ENCODE measurements around the gene FOXRED1. TPM values are rescaled to one million over a fixed set of nuclear protein-coding genes. Genes with fewer than 3 reads are reported as not detected.
A peak's percentile ranks its signal among the peaks of the same experiment; 100 is the strongest.
"Not testable (repeated sequence)": the region's sequence is repeated elsewhere in the genome, so short reads cannot be mapped to it uniquely, and the experiment has no call there.

Gene FOXRED1
- total RNA-seq, 2 experiments from 2014 or later = 39.0 to 43.7 TPM

- no peak for ATAC-seq
- Mint-ChIP-seq H3K36me3 (ENCODE audit: low read depth) (peaks cover 9% of the 10 kb centered on the region), H3K27me3 (no peaks in the 10 kb centered on the region), H3K4me3 (no peak overlapping the region), H3K9me3 (ENCODE audit: low read depth) (no peaks in the 10 kb centered on the region), H3K4me1 (no peaks in the 10 kb centered on the region), H3K27ac (no peak overlapping the region)
- intact Hi-C loops (cut with DNase I, micrococcal nuclease) = no loop called here
- ChIA-PET CTCF (interaction anchor here (0.7 to 1.9 kb wide), 2 partner anchors 10 to 66 kb away, joined by 3 to 4 read pairs; no protein-coding TSS in a partner anchor), POLR2A (no interaction called here)
- DNase-seq = no peak
These were observed 15.7 kb upstream of the FOXRED1 start for GRCh38 chr11:126253265-126253664.

GRCh38 chr11:126254819-126255218, 14.1 kb upstream of the FOXRED1 start:
- Mint-ChIP-seq H3K9me3 (ENCODE audit: low read depth) (no peaks in the 10 kb centered on the region), H3K27me3 (no peaks in the 10 kb centered on the region), H3K27ac (no peak overlapping the region), H3K4me3 (no peak overlapping the region), H3K4me1 (no peaks in the 10 kb centered on the region), H3K36me3 (ENCODE audit: low read depth) (peaks cover 6% of the 10 kb centered on the region)
- ChIA-PET CTCF (interaction anchor here (1.1 kb wide), 1 partner anchor 18 kb away, joined by 4 read pairs; no protein-coding TSS in a partner anchor), POLR2A (interaction anchor here (0.5 kb wide), 1 partner anchor 17 kb away, joined by 3 read pairs; no protein-coding TSS in a partner anchor)
- intact Hi-C loops (cut with DNase I, micrococcal nuclease) = no loop called here
- DNase-seq (no peak), ATAC-seq (no peak)

GRCh38 chr11:126255507-126255906, 13.4 kb upstream of the FOXRED1 start:
- H3K27ac Mint-ChIP-seq; DNase-seq; H3K4me1 Mint-ChIP-seq; POLR2A ChIA-PET; intact Hi-C loops (cut with DNase I, micrococcal nuclease); H3K36me3 Mint-ChIP-seq (ENCODE audit: low read depth); H3K9me3 Mint-ChIP-seq (ENCODE audit: low read depth); H3K4me3 Mint-ChIP-seq; ATAC-seq; H3K27me3 Mint-ChIP-seq: not testable (repeated sequence)
- CTCF ChIA-PET = interaction anchor here (0.6 kb wide), 1 partner anchor 177 kb away, joined by 3 read pairs; no protein-coding TSS in a partner anchor

GRCh38 chr11:126256216-126256615, 12.7 kb upstream of the FOXRED1 start:
- Mint-ChIP-seq H3K4me1 (no peaks in the 10 kb centered on the region), H3K27me3 (no peaks in the 10 kb centered on the region), H3K9me3 (ENCODE audit: low read depth) (no peaks in the 10 kb centered on the region), H3K27ac (no peak overlapping the region), H3K4me3 (no peak overlapping the region), H3K36me3 (ENCODE audit: low read depth) (peaks cover 12% of the 10 kb centered on the region)
- CTCF ChIA-PET = interaction anchor here (0.6 to 1.3 kb wide), 3 partner anchors 18 to 1143 kb away, joined by 3 read pairs; no protein-coding TSS in a partner anchor
- DNase-seq (no peak), ATAC-seq (no peak)
- POLR2A ChIA-PET = no interaction called here
- intact Hi-C loops (cut with DNase I, micrococcal nuclease) = no loop called here

- H3K4me3 Mint-ChIP-seq = no peak overlapping the region
- CTCF ChIA-PET = interaction anchor here (1.3 kb wide), 1 partner anchor 1144 kb away, joined by 3 read pairs; no protein-coding TSS in a partner anchor
- DNase-seq (no peak), ATAC-seq (no peak)
- no peaks in the 10 kb centered on the region for H3K9me3 Mint-ChIP-seq (ENCODE audit: low read depth)
- peaks cover 15% of the 10 kb centered on the region for H3K36me3 Mint-ChIP-seq (ENCODE audit: low read depth)
- POLR2A ChIA-PET = interaction anchor here (0.6 kb wide), 1 partner anchor 348 kb away, joined by 4 read pairs; no protein-coding TSS in a partner anchor
- H3K27ac Mint-ChIP-seq = no peak overlapping the region
- no peaks in the 10 kb centered on the region for H3K4me1 Mint-ChIP-seq
- H3K27me3 Mint-ChIP-seq = no peaks in the 10 kb centered on the region
- intact Hi-C loops (cut with DNase I, micrococcal nuclease) = no loop called here
These were observed 11.8 kb upstream of the FOXRED1 start for GRCh38 chr11:126257144-126257543.

GRCh38 chr11:126257764-126258163, 11.2 kb upstream of the FOXRED1 start:
- no peaks in the 10 kb centered on the region for H3K27me3 Mint-ChIP-seq
- no peaks in the 10 kb centered on the region for H3K9me3 Mint-ChIP-seq (ENCODE audit: low read depth)
- intact Hi-C loops (cut with DNase I, micrococcal nuclease) = no loop called here
- DNase-seq (no peak), ATAC-seq (no peak)
- peaks cover 15% of the 10 kb centered on the region for H3K36me3 Mint-ChIP-seq (ENCODE audit: low read depth)
- H3K4me1 Mint-ChIP-seq = no peaks in the 10 kb centered on the region
- CTCF ChIA-PET = interaction anchor here (1.3 kb wide), 1 partner anchor 1145 kb away, joined by 3 read pairs; no protein-coding TSS in a partner anchor
- POLR2A ChIA-PET = no interaction called here
- no peak overlapping the region for H3K27ac Mint-ChIP-seq
- no peak overlapping the region for H3K4me3 Mint-ChIP-seq

- Mint-ChIP-seq H3K9me3 (ENCODE audit: low read depth) (no peaks in the 10 kb centered on the region), H3K4me3 (no peak overlapping the region), H3K27me3 (no peaks in the 10 kb centered on the region), H3K36me3 (ENCODE audit: low read depth) (peaks cover 58% of the 10 kb centered on the region), H3K4me1 (peaks cover 11% of the 10 kb centered on the region), H3K27ac (no peak overlapping the region)
- DNase-seq (no peak), ATAC-seq (no peak)
- CTCF ChIA-PET = interaction anchor here (1.2 kb wide), 1 partner anchor 9 kb away, joined by 4 read pairs; no protein-coding TSS in a partner anchor
- POLR2A ChIA-PET = no interaction called here
- intact Hi-C loops (cut with DNase I, micrococcal nuclease) = loop anchor here in 1 of 2 experiments (10.0 kb wide), 1 partner anchor 637 kb away; the partner anchor contains the start of gene CHEK1
These were observed 6.7 kb upstream of the FOXRED1 start for GRCh38 chr11:126262216-126262615.

GRCh38 chr11:126263489-126263888, 5.5 kb upstream of the FOXRED1 start:
- H3K9me3 Mint-ChIP-seq (ENCODE audit: low read depth) = no peaks in the 10 kb centered on the region
- DNase-seq (no peak), ATAC-seq (no peak)
- H3K27me3 Mint-ChIP-seq = no peaks in the 10 kb centered on the region
- H3K36me3 Mint-ChIP-seq (ENCODE audit: low read depth) = peaks cover 67% of the 10 kb centered on the region
- intact Hi-C loops (cut with DNase I, micrococcal nuclease) = loop anchor here in 1 of 2 experiments (10.0 kb wide), 1 partner anchor 639 kb away; the partner anchor contains the start of gene CHEK1
- H3K4me1 Mint-ChIP-seq = peaks cover 19% of the 10 kb centered on the region
- H3K4me3 Mint-ChIP-seq = no peak overlapping the region
- ChIA-PET POLR2A (no interaction called here), CTCF (interaction anchor here (1.2 kb wide), 1 partner anchor 10 kb away, joined by 4 read pairs; no protein-coding TSS in a partner anchor)
- H3K27ac Mint-ChIP-seq = no peak overlapping the region

- H3K4me3 Mint-ChIP-seq = no peak overlapping the region
- no peaks in the 10 kb centered on the region for H3K9me3 Mint-ChIP-seq (ENCODE audit: low read depth)
- intact Hi-C loops (cut with DNase I, micrococcal nuclease) = loop anchor here in 1 of 2 experiments (5.0 to 10.0 kb wide), 2 partner anchors 641 to 1154 kb away; partner anchors contain the start of genes CHEK1 and TMEM218
- H3K4me1 Mint-ChIP-seq = peaks cover 32% of the 10 kb centered on the region
- DNase-seq (no peak), ATAC-seq (no peak)
- POLR2A ChIA-PET = interaction anchor here (1.0 kb wide), 1 partner anchor 363 kb away, joined by 4 read pairs; the partner anchor contains the start of gene PUS3
- no peaks in the 10 kb centered on the region for H3K27me3 Mint-ChIP-seq
- peaks cover 64% of the 10 kb centered on the region for H3K36me3 Mint-ChIP-seq (ENCODE audit: low read depth)
- CTCF ChIA-PET = no interaction called here
- H3K27ac Mint-ChIP-seq = peak overlapping the region; percentile 4
These were observed 3.1 kb upstream of the FOXRED1 start for GRCh38 chr11:126265811-126266210.

- Mint-ChIP-seq H3K36me3 (ENCODE audit: low read depth) (peaks cover 67% of the 10 kb centered on the region), H3K9me3 (ENCODE audit: low read depth) (no peaks in the 10 kb centered on the region), H3K27me3 (no peaks in the 10 kb centered on the region), H3K4me1 (peaks cover 38% of the 10 kb centered on the region), H3K27ac (peak overlapping the region; percentile 95), H3K4me3 (peak overlapping the region; percentile 86)
- ATAC-seq (no peak), DNase-seq (no peak)
- intact Hi-C loops (cut with DNase I, micrococcal nuclease) = loop anchor here (1.0 to 10.0 kb wide), 9 partner anchors 56 to 1313 kb away; partner anchors contain the start of genes PUS3 (in 2 of the 2), CCDC15 (in 1 of the 2), CHEK1 (in 1 of the 2) and EI24 (in 1 of the 2)
- ChIA-PET POLR2A (no interaction called here), CTCF (no interaction called here)
These were observed 1.3 kb upstream of the FOXRED1 start for GRCh38 chr11:126267650-126268049.

GRCh38 chr11:126268361-126268707, 620 bp upstream of the FOXRED1 start:
- ChIA-PET CTCF (interaction anchor here (3.2 kb wide), 1 partner anchor 13 kb away, joined by 11 read pairs; no protein-coding TSS in a partner anchor), POLR2A (no interaction called here)
- no peak for DNase-seq
- H3K36me3 Mint-ChIP-seq (ENCODE audit: low read depth) = peaks cover 66% of the 10 kb centered on the region
- no peaks in the 10 kb centered on the region for H3K27me3 Mint-ChIP-seq
- ATAC-seq = no peak
- intact Hi-C loops (cut with DNase I, micrococcal nuclease) = loop anchor here (1.0 to 10.0 kb wide), 9 partner anchors 57 to 1314 kb away; partner anchors contain the start of genes PUS3 (in 2 of the 2), CCDC15 (in 1 of the 2), CHEK1 (in 1 of the 2) and EI24 (in 1 of the 2)
- H3K27ac Mint-ChIP-seq = peak overlapping the region; percentile 95
- peaks cover 38% of the 10 kb centered on the region for H3K4me1 Mint-ChIP-seq
- H3K9me3 Mint-ChIP-seq (ENCODE audit: low read depth) = no peaks in the 10 kb centered on the region
- peak overlapping the region; percentile 86 for H3K4me3 Mint-ChIP-seq

- H3K36me3 Mint-ChIP-seq (ENCODE audit: low read depth) = peaks cover 47% of the 10 kb centered on the region
- intact Hi-C loops (cut with DNase I, micrococcal nuclease) = no loop called here
- no peaks in the 10 kb centered on the region for H3K9me3 Mint-ChIP-seq (ENCODE audit: low read depth)
- H3K27ac Mint-ChIP-seq = no peak overlapping the region
- H3K4me1 Mint-ChIP-seq = peaks cover 21% of the 10 kb centered on the region
- DNase-seq (no peak), ATAC-seq (no peak)
- POLR2A ChIA-PET = no interaction called here
- H3K27me3 Mint-ChIP-seq = no peaks in the 10 kb centered on the region
- no peak overlapping the region for H3K4me3 Mint-ChIP-seq
- CTCF ChIA-PET = no interaction called here
These were observed 8.4 kb downstream of the FOXRED1 start for GRCh38 chr11:126277322-126277721.
